GM19455 (cell line): ENCODE measurements around the gene CEP170.
"Not testable (repeated sequence)": the region's sequence is repeated elsewhere in the genome, so short reads cannot be mapped to it uniquely, and the experiment has no call there.

Experiments used
- ATAC-seq: cut with Tn5 transposase; IDR thresholded peaks from one replicate; pipeline ENCODE4 v1.9.1; 2021; ENCODE audit not compliant: unreplicated experiment

The CEP170 gene

DNA sequence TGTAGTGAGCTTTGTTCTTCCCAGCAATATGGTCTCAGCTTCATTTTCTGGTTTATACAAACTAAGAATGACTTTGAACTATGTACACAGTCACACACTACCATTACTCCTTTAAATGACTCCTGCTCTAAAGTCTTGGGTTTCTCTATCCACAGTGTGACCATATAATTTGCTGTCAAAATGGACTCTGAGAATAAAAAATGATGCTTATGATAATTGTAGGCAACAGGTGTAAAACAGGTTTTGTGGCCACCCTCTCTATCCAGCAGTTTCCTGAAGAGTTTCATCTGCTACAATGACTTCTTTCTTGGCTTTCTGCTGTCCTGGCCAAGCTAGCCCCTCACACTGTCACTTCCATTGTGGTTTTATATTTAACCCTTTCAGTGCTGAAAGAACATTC, 71.4 kb downstream of the CEP170 start:
- not testable (repeated sequence) for ATAC-seq

DNA sequence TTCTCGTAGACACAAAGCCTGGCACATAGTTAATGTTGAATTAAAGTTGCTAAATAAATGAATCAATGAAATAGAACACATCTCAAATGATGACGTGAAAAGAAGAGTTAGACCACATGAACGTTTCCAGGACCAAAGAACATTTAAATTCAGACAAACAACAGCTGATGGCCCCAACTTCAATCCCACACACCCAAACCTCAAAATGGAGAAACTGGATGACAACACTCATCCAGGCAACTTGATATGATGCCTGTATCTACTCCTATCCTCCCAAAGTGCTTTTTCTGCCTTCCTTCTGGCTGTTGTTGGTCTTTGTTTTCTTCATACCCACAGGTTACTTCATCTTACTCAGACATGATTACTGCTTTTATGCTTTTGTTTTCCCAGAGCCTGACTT, 71.9 kb downstream of the CEP170 start:
- not testable (repeated sequence) for ATAC-seq

DNA sequence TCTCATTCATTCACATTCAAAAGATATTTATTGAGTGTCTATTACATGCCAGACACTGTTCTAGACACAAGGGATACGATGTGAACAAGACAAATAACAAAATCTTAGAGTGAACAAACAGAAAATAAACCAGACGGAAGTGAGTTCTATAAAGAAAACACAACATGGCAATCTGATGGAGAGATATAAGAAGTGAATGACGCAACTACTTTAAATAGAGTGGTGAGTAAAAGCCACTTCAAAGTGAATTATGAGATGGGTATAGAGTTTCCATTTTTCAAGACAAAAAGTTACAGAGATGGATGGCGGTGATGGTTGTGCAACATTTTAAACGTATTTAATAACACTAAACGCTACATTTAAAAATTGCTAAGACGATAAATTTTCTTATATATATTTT, 75.4 kb downstream of the CEP170 start:
- ATAC-seq: no peak

DNA sequence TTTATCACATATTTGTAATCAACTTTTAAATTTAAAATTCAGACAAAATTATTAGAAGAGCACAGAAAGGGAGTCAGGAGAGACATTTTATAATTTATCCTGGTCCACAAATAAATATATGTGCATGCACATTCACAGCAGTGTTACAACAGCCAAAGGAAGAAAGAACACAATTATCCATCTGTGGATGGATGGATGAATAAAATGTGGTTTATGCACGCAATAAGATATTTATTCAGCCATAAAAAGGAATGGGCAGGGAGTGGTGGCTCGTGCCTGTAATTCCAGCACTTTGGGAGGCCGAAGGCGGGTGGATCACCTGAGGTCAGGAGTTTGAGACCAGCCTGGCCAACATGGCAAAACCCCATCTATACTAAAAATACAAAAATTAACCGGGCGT, 77.3 kb downstream of the CEP170 start:
- not testable (repeated sequence) for ATAC-seq

DNA sequence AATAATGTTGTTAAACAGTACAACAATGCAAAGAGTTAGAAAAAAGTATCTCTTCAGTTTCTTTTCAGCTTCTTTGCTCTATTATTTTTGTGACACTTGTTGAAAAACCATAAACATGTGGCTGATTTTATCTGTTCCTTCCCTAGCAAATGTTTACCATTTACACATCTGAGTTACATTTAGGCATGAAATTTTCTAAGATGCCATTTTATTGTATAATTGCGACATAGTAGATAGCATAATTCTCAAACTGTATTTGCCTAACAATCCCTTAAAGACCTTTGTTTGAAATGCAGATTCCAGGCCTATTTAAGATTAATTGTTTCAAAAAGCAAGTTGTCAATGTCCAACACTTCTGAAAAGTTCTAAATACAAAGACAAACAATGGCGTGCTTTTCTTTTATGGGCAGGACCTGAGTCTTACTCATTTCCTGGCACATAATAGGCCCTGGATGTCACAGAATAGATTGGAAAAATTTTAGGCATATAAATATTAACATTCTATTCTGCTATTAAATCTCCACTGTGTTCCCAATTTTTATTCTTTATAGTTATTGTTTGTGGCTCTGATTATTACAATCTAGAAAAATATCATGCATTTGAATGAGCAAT, 81.2 kb downstream of the CEP170 start:
- not testable (repeated sequence) for ATAC-seq

DNA sequence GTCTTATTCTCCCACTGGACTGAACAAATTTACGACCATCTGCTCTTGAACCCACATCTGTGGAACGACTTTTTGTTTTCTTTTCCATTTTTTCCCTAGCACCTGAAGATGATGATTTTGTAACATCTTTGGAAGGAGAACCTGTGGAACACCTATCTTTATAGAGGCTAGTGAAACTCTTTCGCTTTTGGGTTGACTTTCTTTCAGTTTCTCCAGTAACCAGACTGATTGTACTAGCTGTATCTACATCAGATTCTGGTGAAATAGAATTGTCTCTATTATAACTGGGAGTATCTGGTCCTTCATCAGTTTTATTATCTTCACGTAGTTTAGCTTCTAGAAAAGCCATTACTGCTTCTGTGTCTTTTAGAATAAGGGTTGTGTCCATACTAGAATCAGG, 90.2 kb downstream of the CEP170 start:
- ATAC-seq: not testable (repeated sequence)

DNA sequence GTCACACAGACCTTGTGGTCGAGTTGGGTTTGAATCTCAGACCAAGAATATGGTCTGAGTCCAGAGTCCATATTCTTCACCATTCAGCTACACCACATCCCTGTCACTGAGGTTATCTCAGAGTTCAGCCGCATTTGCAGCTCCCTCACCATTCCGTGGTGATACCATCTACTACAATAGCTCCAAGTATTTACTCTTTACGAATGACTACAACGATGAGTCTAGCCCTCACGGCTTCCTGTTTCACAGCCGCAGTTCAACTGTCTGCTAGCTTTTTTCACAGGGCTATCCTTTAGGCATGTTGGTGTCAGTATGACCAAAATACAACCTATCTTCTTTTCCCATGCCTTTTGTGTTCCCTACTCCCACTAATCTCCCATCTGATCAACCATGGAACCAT, 104.2 kb downstream of the CEP170 start:
- ATAC-seq: not testable (repeated sequence)

DNA sequence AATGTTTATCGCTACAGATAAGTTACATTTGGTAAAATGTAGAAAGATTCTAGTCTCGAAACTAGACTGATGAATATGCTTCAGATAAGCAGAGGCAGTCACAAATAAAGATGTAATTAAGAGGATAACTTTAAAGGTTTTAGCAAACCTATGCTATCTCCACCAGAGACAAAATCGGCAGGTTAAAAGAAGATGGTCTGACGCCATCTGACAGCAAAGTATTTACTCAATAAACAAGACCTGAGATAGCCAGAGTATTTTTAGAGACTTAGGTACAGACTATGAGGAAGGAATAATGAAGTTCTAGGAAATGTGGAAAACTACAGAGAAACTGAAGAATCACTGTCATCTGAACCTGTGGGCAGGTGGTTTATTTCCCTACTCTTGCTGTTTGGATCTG, 106.0 kb downstream of the CEP170 start:
- not testable (repeated sequence) for ATAC-seq

DNA sequence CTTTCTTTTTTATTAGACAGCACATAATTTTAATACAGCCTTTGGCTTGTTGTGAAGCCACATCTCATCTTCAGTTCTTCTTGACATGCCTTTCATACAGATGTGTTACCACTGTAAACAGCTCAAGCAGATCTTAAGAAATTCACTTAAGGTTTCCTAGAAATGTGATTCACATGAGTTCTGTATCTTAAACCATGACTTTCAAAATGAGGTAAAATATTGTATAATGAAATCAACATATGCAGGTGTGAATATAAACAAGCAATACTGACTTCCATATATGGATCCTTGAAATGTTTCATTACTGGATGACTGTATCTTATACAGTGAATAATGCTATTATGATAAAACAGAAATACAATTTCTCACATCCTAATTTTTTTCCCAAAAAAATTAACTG, 107.7 kb downstream of the CEP170 start:
- not testable (repeated sequence) for ATAC-seq

DNA sequence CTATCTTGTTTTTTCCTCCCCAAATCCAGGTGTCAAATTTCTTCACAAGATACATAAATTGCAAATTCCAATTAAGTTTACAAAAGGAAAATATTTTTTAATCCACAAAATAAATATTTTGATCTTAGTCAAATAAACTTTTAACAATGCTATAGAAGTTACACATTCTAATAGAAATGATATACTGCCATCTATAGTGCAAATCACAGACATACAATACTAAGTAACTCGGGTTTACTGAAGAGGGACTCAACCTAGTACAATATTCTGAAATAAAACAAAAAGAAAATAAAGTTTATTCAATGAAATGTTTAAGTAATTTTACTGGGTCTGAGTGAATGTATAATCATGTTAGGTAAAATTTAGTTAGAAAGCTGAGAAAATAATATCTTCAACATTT, 114.6 kb downstream of the CEP170 start:
- ATAC-seq: not testable (repeated sequence)

DNA sequence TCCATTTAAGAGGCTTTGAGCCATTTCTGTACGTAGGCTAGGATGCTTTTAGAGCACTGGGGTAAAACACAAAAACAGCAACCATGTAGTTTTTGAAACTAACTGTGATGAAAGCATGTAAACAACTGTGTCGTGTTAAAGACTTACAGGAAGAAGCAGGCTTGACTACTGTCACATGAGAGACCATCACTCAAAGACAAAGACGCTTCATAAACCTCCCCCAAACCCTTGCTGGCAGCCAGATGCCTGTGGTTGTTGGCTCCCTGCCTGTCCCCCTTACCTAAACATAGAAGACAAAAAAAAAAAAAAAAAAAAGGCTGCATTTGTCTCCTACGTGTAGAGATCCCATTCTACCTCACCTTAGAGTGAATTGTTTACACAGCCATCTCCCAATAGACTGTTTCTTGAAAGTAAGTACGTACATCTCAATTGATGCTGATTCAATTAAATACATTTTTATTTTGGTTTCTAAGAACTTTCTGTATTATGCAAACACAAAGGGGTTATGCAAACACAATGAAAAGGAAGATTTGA, 132.1 kb downstream of the CEP170 start:
- ATAC-seq: not testable (repeated sequence)

DNA sequence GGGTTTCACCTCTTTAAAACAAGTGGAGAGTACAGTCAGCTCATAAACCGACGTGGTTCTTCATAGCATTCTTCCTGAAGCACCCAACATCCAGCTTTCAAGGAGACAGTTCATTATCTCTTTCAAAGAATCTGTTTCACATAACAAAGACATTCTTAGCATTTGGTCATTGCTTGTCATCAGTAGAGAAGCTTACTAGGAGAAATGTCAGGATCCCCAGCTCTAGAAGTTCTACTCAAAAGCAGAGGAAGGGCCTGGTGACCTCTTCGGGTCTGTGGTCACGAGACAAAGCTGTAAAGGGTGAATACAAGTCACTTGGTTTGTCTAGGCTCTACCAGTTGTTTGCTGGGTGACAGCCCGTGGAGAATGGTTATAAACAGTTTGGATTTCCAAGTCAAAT, 133.1 kb downstream of the CEP170 start:
- ATAC-seq: not testable (repeated sequence)

DNA sequence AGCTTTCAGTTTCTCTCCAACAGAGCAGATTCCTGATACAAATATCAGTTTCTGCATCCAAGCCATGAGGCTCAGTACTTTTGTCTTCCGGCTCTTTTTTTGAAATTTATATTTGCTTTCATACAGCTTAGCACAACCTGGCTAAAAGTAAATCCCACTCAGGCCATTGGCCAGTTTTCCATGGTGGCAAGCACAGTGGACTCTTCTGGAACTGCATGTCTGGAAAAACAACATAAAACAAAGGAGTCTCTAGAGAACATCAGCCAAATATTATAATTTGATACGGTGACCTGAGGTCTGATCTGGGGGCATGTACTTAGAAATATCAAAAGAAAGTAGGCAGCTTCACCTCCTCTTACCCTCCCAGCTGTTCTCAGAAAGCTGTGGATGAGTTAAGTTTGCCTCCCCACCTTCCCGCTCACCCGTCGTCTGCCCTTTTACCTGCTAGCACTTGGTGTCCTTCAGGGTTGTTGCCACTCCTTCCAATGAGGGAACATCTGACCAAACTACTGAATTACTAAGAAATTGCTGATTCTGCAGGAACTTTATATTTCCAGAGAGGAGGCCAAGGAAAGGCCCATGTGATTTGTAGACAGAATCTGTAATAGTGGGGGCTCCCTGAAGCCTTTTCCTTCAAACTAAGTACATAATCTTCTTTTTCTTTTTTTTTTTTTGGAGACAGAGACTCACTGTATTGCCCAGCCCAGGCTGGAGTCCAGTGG, 136.3 kb downstream of the CEP170 start:
- ATAC-seq: not testable (repeated sequence)

DNA sequence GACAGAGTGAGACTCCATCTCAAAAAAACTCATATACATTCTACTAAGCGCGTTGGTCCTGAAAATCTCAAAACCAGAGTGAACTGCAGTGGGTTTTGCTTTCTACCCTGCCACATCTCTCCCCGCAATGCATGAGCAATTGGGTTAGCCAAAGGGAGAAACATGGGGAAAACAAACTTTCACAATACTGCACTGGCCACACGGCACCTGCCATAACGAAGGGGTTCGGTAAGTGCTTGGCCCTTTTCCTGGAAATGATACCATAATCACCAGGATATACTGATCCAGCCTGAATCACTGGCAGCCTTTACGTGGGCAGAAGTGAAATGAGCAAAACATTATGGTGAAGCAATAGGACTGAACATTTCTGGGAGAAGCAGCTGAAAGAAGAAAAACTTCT, 138.9 kb downstream of the CEP170 start:
- ATAC-seq: not testable (repeated sequence)

DNA sequence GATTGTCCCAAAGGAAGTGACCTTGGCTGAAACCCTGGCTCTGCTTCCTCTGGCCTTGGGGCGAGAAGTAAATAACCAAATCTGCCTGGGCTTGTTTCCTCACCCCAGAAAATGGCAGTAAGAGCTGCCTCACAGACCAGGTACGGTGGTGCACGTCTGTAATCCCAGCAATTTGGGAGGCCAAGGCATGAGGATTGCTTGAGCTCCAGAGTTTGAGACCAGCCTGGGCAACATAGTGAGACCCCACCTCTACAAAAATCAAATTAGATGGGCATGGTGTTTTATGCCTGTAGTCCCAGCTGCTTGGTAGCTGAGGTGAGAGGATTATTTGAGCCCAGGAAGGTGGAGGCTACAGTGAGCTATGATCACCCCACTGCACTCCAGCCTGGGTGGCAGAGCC, 140.3 kb downstream of the CEP170 start:
- ATAC-seq: peak; percentile 11

DNA sequence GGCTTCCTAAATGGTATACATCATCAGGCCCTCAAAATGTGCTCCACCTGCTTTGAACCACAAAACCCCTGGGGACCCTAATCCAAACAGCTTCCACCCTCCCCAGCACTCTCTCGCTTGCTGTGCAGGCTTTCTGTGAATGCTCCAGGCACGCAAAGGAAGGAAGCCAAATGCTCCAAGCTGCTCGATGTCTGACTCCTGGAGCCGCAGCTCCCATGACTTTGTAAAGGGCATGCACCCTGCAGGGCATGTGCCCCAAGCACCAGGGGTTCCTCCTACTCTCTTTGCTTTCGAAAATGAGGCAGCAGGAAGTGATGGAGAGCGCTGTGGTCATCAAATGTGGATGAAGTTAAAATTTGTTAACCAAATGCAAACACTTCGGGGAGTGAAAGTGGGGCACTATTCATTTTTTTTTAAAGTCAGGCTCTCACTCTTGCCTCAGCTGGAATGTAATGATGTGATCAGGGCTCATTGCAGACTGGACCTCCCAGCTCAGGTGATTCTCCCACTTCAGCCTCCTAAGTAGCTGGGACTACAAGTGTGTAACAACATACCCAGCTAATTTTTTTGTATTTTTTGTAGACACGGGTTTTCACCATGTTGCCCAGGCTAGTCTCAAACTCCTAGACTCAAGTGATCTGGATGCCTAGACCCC, 140.9 kb downstream of the CEP170 start:
- peak; percentile 91 for ATAC-seq

DNA sequence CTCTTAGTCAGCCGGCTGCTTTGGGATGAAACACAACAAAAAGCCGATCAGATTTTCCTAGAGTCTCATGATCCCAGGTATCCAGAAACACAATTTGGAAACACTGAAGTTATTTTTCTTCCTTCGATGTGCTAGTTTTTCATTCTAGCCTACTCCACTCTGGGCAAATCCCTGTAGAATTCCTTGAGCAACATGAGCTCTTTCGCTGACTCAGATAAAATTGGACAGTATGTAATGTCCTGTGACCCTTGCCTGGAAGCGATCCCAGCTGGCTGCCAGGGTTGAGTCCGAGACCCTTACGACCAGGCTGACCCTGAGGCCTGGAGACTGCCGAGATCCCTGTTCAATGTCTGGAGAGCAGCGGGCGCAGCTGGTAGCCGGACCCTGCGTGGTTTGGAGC, 147.9 kb downstream of the CEP170 start:
- not testable (repeated sequence) for ATAC-seq

DNA sequence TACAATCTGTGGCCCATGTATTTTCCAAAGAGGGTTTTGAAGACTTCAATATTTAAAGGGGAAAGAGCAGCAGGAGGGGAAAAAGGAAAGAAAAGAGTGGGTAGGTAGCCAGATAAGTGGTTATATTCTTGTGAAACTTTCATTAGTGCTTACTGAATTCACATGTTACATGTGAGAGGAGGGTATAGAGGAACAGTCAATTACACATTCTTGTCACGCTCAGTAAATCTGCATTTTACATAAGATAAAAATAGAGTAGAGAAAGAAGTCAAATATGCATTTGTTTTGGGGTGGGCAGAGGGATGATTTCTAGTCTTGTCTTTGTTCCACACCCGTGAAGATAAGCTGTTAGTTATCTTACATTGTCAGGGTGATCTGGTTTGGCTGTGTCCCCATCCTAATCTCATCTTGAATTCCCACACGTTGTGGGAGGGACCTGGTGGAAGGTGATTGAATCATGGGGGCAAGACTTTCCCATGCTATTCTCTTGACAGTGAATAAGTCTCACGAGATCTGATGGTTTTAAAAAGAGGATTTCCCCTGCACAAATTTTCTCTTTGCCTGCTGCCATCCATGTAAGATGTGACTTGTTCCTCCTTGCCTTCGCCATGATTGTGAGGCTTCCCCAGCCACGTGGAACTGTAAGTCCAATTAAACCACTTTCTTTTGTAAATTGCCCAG, 149.3 kb downstream of the CEP170 start:
- ATAC-seq: not testable (repeated sequence)

DNA sequence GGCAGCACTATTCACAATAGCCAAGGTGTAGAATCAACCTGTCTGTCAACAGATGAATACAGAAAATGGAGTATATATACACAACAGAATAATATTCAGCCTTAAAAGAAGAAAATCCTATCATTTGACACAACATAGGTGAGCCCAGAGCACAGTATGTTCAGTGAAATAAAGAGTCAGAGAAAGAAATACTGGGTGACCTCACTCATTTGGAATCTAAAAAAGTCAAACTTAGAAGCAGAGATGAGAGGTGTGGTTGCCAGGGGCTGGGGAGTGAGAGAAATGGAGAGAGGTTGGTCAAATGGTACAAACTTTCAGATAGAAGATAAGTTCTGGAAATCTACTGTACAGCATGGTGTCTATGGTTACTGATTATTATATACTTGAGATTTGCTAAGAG, 150.0 kb downstream of the CEP170 start:
- not testable (repeated sequence) for ATAC-seq

DNA sequence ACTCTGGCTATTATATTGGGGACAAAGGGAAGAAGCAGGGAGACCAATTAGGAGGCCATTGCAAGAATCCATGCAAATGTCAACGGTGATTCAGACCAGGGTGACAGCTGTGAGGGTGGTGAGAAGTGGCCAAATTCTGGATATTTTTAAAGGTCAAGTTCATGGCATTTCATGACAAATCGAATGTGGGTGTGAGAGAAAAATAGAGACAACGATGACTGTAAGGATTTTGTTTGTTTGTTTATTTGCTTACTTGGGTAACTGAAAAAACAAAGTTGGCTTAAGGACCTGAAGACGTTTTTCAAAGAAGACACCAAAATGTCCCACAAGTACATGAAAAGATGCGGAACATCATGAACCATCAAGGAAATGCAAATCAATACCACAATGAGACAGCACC, 150.6 kb downstream of the CEP170 start:
- ATAC-seq: not testable (repeated sequence)

DNA sequence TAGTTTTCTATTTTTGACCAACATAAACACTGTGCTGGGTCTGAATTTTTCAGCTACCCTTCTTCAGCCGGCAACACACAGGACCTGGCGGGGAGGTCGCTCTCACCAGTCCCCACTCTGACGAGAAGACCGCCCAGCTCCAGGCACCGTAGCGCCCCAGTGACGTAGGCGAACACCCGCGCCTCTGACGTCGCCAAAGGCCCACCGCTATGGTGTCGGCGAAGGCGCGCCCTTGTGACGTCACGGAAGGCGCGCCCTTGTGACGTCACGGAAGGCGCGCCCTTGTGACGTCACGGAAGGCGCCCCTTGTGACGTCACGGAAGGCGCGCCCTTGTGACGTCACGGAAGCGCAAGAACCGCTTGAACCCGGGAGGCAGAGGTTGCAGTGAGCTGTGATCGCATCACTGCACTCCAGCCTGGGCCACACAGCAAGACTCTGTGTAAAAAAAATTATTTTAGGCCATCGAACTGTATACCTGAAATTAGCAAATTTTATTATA, 153.5 kb downstream of the CEP170 start:
- ATAC-seq: peak; percentile 87
